GM12891 (cell line): Measurements from ENCODE around the gene NRG4.
A peak's percentile ranks its signal among the peaks of the same experiment; 100 is the strongest.
"Not testable (repeated sequence)": the region's sequence is repeated elsewhere in the genome, so short reads cannot be mapped to it uniquely, and the experiment has no call there.

Experiments used
- DNase-seq: peaks from one replicate; pipeline ENCODE4 v3.0.0; 2011; ENCODE audit warnings: low spot score; ENCODE audit not compliant: insufficient read length
- FAIRE-seq: peaks from 2 replicates; lab custom pipeline; 2011; peaks lifted over from hg19 to GRCh38; lab: Jason Lieb, UNC
- PAX5 ChIP-seq: IDR thresholded peaks from 2 replicates; pipeline ENCODE4 v1.6.1; 2011; ENCODE audit warnings: low read length, moderate library complexity, mild to moderate bottlenecking; ENCODE audit not compliant: insufficient read depth, severe bottlenecking
- POLR2A ChIP-seq: IDR thresholded peaks from 2 replicates; pipeline ENCODE4 v1.6.1; 2011; ENCODE audit warnings: low read depth, low read length, control low read depth
- POLR2AphosphoS5 ChIP-seq: IDR thresholded peaks from 2 replicates; pipeline ENCODE4 v1.6.1; 2011; ENCODE audit warnings: low read depth, low read length, control low read depth
- POU2F2 ChIP-seq: IDR thresholded peaks from 2 replicates; pipeline ENCODE4 v1.6.1; 2011; ENCODE audit warnings: low read depth, mild to moderate bottlenecking, control low read depth, low read length, moderate library complexity
- SPI1 ChIP-seq: IDR thresholded peaks from 2 replicates; pipeline ENCODE4 v1.6.1; 2011; ENCODE audit warnings: low read depth, low read length, control low read depth
- TAF1 ChIP-seq: IDR thresholded peaks from 2 replicates; pipeline ENCODE4 v1.6.1; 2011; ENCODE audit warnings: low read depth, low read length, control low read depth

NRG4 gene

GRCh38 chr15:75918135-75918534 lies 94.1 kb downstream of the NRG4 start:
- DNase-seq (no peak), FAIRE-seq (no peak)
- no peak for TF ChIP-seq POLR2A
- TF ChIP-seq PAX5: no peak
- TF ChIP-seq POLR2AphosphoS5: no peak
- no peak for TF ChIP-seq TAF1
- no peak for TF ChIP-seq SPI1
- no peak for TF ChIP-seq POU2F2

DNA sequence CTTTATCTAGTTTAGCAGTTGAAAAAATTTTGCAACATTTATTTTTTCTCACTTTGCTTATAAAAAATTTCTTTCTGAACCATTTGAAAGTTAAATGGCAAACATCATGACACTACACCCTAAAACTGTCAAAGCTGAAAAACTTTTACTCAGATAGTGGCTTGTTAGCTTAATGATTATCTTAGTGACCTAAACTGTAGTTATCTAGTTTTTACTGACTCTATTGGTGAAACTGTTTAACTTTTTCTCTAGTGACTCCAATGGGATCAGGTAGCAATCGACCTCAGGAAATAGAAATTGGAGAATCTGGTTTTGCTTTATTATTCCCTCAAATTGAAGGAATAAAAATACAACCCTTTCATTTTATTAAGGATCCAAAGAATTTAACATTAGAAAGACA lies 95.2 kb downstream of the NRG4 start:
- FAIRE-seq: no peak
- DNase-seq: no peak
- TF ChIP-seq POLR2A (no peak), POLR2AphosphoS5 (no peak), TAF1 (no peak), PAX5 (no peak)

- FAIRE-seq, DNase-seq: not testable (repeated sequence)
These were observed 101.9 kb downstream of the NRG4 start for GRCh38 chr15:75910355-75910754.

DNA sequence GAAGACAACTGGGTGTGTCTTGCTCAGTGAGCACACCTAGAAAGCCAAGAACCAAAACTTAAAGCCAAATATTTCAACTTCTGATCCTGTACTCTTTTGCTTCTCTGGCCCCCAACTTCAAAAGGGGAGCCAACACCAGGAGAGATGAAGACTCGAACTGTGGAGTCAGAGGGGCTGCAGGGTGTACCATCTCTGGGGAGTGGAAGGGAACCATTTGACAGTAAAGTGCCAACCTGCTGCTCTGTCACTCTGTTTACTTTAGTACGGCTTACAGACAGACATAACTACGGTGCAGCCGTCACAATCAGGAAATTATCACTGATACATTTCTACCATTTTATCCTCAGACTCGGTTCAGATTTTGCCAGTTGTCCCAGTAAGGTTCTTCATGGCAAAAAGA lies 107.0 kb downstream of the NRG4 start:
- DNase-seq (no peak), FAIRE-seq (no peak)
- TF ChIP-seq POU2F2: no peak
- TF ChIP-seq POLR2AphosphoS5: no peak
- TF ChIP-seq SPI1: no peak
- TF ChIP-seq PAX5: no peak
- no peak for TF ChIP-seq TAF1
- TF ChIP-seq POLR2A: no peak

DNA sequence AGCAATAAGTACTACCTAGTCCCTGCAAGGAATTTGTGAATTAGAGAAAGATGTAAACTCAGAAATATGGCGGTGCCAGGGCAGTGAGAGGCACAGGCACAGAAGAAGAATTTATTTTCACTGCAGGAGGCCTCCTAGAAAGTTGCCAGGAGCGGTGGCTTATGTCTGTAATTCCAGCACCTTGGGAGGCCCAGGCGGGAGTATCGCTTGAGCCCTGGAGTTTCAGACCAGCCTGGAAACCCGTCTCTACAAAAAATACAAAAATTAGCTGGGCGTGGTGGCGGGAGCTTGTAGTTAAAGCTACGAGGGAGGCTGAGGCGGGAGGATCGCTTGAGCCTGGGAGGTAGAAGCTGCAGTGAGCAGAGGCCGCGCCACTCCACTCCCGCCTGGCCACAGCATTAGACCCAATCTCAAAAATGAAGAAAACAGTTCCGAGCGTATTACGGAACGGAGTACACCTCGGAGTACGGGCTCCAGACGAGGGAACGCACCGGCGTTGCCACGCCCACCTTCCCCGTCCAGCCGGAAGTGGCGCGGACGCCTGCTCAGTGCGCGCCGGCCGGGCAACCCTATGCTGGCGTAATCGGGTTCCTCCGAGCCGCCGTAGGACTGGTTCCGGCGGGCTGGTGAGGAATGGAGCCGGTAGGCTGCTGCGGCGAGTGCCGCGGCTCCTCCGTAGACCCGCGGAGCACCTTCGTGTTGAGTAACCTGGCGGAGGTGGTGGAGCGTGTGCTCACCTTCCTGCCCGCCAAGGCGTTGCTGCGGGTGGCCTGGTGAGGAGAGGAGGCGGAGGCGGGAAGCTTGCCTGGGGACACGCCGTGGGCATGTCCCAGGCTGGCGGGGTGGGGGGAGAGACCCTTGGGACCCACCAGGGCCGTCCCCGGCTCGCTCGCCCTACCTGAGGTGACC lies 108.6 kb downstream of the NRG4 start, which contains the start of gene FBXO22:
FBXO22 (plus strand) TSS at position 548 of the 909 bp plus-strand sequence; CDS start at position 634, 86 bp downstream.
- FAIRE-seq: peak; percentile 99
- DNase-seq: peak; percentile 71

DNA sequence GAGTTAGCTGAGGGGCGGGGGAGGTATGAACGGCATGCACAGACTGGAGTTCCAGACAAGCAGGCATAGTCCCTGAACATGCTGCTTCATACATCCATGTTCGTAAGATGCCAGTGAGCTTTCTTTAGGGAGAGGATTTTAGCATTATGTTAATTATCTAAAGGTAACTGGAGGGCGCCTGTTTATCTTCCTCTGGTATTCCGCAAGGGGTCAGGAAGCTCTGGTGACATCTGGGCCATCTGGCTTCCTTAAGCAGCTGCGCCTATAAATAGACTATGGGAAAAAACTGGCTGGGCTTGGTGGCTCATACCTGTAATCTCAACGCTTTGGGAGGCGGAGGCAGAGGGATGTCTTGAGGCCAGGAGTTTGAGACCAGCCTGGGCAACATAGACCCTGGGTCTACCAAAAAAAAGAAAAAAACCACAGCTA lies 110.1 kb downstream of the NRG4 start:
- FAIRE-seq: no peak
- TF ChIP-seq POLR2A (no peak), TAF1 (no peak), SPI1 (no peak), POU2F2 (no peak), POLR2AphosphoS5 (no peak)
- no peak for DNase-seq

More for the DNA sequence above, 108.6 kb downstream of the NRG4 start, which contains the start of gene FBXO22:
- no peak for TF ChIP-seq SPI1
- TF ChIP-seq POLR2A: peak; percentile 93
- TF ChIP-seq PAX5: peak; percentile 61
- peak; percentile 82; the same call in 1 of the 2 replicates for TF ChIP-seq TAF1
- TF ChIP-seq POLR2AphosphoS5: peak; percentile 86
- peak; percentile 75 for TF ChIP-seq POU2F2

- TF ChIP-seq TAF1 (no peak), POLR2AphosphoS5 (no peak), SPI1 (no peak), POU2F2 (no peak), PAX5 (no peak)
- no peak for DNase-seq
- no peak for FAIRE-seq
These were observed 111.6 kb downstream of the NRG4 start for GRCh38 chr15:75900577-75900976.

GRCh38 chr15:75895731-75896130 lies 116.5 kb downstream of the NRG4 start:
- no peak for TF ChIP-seq PAX5
- no peak for TF ChIP-seq POLR2A
- no peak for TF ChIP-seq POLR2AphosphoS5
- TF ChIP-seq POU2F2: no peak
- TF ChIP-seq SPI1: no peak
- TF ChIP-seq TAF1: no peak
- FAIRE-seq: no peak
- no peak for DNase-seq

DNA sequence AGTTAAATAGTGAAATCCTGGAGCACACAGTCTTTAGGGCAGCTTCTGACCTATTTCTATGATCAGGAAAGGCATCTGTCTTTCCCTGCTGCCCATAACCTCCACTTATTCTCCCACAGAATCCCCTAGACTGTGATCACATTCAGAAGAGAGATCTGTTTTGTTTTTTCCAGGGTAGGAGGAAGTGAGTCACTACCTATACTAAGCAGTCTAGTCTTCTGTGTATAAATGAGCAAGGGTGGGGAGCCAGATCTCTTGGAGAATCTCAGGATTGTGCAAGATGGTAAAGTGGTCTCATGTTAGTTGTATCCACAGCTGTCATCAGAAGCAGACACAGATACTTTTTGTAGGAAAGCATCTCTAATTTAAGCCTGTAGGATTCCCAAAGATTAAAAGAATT lies 120.3 kb downstream of the NRG4 start:
- TF ChIP-seq SPI1 (no peak), TAF1 (no peak), PAX5 (no peak), POU2F2 (no peak), POLR2AphosphoS5 (no peak), POLR2A (no peak)
- no peak for DNase-seq
- no peak for FAIRE-seq
